Activated CD4-positive, alpha-beta T cell treated with anti-CD3 and anti-CD28 coated beads for 24 hours (primary cell): ENCODE data around the gene CTRL.
"Not testable (repeated sequence)": the region's sequence is repeated elsewhere in the genome, so short reads cannot be mapped to it uniquely, and the experiment has no call there.

Experiments
- DNase-seq, 2 donors: peaks; one replicate each; pipeline ENCODE4 v3.0.0-alpha.2; 2020; ENCODE audit warnings: low read depth in 2 of 2

The CTRL gene

DNA sequence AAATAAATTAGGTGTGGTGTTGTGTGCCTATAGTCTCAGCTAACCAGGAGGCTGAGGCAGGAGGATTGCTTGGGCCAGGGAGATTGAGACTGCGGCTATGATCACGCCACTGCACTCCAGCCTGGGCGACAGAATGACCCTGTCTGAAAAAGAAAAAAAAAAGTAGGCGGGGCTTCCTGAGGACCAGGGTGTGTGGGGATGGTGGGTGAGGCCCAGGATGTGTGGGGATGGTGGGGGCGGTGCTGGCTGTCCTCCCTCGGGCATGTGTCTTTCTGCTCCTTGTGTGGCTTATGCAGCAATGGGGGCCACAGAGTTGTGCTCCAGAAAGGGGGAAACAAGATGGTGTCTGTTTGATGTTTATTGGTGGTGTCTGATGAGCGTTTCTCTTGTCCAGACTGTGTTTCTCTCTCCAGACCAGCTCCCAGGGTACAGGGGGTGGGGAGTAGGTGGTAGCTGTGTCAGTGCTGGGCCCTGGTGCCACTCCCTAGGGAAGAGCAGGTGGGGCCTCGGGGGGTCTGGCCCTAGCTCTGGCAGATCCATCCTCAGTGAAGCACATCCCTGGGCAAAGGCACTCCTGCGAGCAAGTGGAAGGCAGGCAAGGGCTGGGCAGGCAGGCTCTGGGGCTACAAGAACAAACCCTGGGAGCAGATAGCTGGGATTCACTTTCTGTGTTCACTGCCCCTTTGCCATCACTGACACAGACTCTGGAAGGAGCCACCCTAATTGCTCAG is 10.0 kb upstream of the CTRL start:
- DNase-seq = no peak

DNA sequence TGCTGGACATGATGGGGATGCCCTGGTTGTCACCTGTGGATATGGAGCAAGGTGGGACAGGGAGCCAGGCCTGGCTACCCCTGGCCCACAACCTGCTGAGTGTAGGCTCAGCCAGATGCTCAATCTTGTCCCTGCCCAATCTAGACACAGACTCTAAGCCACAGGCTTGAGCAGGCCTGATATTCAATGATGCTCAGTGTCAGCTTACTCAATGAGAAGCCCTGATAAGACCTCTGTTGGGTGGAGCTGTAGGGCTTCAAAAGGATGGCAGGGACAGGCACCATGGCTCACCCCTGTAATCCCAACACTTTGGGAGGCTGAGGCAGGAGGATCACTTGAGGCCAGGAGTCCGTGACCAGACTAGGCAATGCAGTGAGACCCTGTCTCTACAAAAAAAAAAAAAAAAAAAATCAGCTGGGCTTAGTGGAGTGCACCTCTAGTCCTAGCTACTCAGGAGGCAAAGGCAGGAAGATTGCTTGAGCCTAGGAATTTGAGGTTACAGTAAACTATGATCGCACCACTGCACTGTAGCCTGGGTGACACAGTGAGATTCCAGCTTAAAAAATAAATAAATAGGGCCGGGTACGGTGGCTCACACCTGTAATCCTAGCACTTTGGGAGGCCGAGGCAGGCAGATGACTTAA is 8.9 kb upstream of the CTRL start:
- no peak for DNase-seq

DNA sequence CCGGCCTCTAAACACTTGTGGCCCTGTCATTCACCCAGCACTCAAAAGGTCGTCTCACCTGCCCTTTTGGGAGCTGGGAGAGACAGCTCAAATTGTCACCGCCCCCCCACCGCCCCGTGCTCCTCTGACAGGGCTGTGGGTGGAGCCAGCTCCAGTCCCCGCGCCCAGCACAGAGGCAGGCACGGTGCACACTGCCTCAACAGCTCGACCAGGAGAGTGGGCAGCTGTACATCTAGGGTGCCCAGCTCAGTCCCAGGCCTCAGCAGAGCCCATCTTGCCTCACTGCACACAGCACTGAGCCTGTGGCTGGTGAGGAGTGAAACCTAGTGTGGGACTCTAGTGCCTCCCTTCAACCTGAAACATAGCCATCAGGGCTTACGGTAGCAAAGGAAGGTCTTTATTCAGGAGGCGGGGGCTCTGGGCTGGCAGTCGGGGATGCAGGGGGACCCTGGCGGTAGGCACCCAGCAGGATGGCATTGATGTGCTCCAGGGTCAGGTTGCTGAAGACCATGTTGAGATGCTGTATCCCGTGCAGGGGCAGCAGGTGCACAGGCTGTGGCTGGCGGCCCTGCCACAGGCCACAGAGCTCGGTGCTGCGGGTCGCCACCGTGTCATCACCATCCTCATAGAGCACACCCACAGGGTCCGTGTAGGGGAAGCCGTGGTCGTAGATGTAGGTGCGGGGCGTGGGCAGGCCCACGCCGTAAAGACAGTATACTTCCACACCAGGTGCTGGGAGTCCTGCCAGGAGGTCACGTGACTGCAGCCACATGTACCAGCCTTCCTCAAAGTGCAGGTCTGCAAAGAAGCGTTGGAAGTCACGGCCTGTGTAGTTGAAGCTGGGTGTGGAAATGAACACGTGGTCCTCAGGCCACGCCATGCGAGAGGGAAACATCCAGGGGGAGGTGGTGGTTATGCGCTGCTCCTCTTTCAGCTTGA is 8.1 kb upstream of the CTRL start:
- peak in 1 of 2 donors; percentile 52 for DNase-seq

DNA sequence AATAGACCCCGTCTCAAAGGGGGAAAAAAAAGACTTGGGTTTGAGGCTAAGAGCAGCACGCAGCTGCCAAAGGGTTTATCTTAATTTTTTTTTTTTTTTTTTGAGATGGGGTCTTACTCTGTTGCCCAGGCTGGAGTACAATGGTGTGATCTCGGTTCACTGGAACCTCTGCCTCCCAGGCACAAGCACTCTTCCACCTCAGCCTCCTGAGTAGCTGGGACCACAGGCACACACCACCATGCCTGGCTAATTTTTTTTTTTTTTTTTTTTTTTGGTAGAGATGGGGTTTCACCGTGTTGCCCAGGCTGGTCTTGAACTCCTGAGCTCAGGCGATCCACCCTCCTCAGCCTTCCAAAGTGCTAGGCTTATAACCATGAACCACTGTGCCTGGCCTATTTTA is 6.1 kb upstream of the CTRL start:
- DNase-seq = not testable (repeated sequence)

DNA sequence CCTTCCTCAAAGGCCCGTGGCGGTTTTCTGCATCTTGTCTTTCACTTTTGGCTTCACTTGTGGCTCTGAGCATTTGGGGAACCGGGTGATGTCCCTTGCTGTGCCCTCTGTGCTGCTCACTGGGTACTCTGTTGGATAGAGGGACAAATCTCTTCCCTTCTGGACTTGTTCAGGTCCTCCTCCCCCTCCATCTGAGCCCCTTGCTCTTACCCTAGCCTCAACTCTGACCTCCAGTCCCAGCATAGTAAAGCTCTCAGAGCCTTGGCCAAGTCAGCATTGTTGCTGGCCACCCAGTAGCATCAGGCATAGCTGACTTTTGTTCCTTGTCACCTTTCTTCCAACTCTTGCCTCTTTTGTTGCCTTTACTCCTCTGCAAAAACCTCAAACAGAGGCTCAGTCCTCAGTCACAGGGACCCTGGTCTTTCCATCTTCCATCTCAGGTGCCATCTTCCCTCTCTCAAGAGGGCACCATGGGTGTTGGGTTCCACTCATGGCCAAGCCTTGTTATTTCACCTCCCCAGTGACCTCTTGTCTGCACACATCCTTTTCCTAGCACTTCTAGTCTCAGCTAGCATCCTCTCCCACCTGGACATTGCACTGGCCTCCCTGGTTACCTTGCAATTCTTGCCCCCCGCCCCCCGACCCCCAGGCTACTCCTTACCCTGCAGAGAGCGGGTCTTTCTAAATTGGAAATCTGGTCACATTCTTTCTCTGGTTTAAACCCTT is 5.4 kb upstream of the CTRL start:
- peak; percentile 56 to 61 for DNase-seq

DNA sequence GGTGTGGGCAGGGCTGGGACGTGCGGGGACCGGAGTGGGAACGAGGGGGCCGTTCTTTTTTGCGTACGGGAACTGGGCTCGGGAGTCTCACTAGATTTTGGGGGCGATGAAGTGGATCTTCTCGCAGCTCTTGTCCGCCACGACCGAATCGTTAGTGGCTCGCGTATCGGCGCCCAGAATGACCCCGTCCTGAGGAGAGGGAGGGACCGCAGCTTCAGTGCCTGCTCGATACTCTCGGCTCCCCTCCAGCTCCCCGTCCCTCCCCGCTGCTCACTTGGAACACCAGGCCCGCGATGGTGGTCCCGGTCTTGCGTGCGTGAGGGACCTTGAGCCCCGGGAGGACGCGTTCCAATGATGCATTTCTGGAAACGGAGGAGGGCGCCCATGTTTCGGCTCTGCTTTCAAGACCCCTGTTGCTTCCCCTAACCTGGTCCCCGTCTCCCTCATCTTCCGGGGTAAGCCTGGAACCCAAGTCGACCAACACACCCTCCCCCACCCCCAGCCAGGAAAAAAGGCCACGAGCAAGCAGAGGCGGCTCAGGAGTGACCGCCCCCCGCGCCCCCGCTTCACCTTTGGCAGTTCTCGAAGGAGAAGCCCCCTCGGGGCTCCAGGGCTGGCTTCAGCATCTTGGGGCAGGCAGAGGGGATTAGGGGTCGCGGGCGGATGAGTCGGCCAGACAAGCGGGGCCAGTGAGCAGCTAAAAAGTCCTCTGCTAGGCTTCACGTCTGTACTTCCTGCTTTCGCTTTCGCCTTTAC is 4.6 kb upstream of the CTRL start, which contains the start of gene PSMB10:
PSMB10 (minus strand) TSS at position 727 of the 756 bp plus-strand sequence; CDS start at position 626, 101 bp downstream.
- no peak for DNase-seq

DNA sequence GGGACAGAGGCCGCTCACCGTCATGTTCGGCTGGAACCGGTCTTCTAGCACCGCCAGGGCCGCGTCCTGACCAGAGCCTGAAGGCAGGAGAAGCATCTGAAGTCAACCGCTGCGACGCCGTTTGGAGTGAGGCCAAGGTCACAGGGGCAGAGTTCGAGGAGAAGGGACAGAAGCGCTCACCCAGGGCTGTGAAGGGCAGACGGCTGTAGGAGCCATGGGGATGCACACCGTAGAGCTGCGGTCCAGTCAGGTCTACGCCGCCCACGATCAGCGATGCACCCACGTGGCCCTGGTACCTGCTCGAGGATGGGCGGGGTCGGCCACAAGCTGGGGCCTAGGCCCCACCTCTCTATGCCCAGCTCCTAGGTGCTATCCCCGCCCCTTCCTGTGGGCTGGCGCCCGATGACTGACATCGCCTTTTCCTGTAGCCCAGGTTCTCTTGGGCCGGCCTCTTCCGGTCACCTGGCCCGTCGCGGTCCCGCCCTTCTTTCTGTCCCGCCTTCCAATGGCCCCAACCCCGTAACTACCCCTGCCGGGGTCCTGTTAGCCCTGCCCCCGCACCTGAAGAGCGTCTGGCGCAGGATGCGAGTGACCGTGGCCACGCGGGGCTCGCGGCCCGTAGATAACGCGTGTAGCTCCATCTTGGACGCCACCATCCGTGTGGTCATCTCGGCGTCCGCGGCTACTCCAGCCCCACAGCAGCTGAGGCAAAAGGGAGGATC is 3.9 kb upstream of the CTRL start:
- DNase-seq = peak; percentile 93

DNA sequence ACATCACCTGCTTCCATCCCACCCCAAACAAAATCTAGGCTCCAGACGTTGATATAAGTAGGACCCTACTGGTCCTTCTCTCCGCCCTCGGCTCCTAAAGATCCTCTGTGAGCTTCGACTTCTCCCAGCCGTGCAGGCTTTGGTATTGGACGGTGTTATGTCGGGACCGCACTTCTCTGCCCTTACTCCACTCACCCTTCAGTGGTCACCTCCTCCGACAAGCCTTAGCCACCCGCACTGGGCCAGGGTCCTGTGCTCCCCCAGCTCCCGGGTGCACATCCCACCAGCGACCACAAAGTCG is 3.4 kb upstream of the CTRL start:
- no peak for DNase-seq

DNA sequence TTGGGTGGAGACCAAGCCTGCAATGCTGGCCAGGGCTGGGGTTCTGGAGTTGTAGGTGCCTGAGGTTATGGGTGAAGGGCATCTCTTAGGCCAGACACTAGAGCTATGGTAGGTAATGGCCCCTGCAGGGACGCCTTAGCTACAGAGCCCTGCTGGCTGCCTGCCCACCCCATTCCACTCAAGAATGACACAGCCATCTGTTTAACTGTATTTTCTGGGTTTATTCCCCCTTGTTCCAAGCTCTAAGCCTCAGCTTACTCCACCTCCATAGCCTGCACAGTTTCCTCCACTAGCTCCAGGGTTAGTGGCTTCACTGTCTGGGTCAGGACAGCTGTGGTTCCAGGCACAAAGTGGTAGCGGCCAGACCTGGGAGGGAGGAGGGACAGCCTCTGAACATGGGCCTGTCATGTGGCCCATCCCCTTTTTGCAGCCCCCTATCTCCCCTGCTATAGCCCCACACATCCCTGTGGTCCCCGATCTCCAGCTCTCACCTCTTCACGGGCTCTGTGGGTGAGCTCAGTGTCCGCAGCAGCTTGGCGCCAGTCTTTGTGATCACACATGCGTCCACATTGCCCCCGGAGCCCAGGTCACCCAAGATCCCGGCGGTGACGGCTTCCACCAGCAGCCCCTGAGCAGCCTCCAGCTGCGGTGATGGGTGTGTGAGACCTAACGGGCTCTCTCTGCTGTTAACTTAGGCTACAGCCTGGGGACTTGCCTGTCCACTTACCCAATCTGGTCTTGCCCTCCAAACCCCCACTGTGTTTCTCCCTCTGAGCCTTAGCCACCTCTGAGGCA is 2.8 kb upstream of the CTRL start:
- DNase-seq = no peak

DNA sequence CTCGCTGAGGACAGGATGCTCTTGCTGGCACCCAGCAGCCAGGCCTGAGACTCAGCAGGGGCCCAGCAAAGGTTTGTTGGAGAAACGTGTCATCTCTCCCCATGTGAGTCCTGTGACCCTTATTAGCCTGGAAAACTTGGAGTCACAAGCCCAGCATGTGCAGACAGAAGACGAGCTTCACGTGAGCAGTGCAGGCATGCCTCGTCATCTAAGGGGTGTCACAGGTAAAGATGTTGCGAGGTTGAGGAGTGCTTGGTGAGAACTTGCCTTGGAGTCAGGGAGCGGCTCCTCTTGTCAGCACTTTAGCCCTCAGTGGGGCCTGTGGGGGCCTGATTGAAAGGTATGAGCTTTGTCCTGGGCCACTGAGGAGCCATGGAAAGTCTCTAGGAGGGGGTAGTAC is 2.1 kb upstream of the CTRL start:
- no peak for DNase-seq

DNA sequence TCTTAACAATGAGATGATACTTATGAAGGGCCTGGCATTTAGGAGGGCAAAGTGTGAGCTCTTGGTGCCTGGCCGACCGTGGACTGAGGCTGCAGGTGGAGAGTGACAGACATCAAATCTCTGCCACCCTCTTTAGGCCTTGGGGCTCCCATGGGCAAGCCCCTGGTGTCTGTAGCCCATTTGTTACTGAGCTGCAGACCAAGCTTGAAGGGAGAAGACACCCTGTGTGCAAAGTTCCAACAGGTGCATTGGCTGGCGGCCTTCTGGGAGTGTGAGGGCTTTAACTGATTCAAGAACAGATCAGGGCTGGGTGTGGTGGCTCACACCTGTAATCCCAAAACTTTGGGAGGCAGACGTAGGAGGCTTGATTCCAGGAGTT is 789 bp upstream of the CTRL start:
- DNase-seq = no peak

DNA sequence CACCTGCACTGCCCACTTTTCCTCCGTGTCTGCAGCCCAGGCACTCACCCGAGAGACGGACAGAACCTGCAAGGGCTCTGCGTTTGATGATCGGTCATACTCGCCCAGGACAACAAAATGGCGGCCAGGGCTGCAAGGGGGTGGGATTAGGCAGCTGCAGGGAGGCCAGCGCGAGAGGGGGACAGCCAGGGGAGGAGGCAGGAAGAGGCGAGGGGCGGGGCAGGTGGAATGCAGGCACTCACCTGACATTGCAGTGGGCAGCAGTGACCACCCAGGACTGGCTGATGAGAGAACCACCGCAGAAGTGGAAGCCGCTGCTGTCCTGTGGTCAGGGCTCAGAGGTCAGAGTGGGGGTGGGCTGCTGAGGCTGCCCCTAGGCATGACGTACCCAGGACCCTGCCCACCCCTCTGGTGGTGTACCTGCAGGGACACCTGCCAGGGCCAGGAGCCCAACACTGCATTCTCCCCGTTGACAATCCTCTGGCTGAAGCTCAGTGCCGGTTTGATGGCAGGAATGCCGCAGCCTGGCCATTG is 917 bp downstream of the CTRL start:
- no peak for DNase-seq

DNA sequence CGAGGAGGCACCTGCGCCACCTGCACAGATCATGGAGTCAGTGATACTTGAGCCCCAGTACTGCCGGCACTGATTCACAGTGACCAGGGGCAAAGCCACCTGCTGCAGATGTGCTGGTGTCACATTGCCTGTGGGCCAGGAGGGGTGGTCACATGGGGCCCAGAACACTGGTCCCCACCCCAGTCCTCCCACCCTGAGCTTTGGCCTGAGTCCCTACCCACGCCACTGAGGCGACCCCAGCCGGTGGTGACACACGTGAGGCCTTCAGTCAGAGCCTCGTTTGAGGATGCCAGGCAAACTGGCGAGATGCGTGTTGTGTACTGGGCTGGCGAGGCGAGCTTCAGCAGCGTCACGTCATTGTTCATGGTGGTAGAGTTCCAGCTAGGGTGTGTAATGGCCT is 1.5 kb downstream of the CTRL start:
- DNase-seq = no peak

DNA sequence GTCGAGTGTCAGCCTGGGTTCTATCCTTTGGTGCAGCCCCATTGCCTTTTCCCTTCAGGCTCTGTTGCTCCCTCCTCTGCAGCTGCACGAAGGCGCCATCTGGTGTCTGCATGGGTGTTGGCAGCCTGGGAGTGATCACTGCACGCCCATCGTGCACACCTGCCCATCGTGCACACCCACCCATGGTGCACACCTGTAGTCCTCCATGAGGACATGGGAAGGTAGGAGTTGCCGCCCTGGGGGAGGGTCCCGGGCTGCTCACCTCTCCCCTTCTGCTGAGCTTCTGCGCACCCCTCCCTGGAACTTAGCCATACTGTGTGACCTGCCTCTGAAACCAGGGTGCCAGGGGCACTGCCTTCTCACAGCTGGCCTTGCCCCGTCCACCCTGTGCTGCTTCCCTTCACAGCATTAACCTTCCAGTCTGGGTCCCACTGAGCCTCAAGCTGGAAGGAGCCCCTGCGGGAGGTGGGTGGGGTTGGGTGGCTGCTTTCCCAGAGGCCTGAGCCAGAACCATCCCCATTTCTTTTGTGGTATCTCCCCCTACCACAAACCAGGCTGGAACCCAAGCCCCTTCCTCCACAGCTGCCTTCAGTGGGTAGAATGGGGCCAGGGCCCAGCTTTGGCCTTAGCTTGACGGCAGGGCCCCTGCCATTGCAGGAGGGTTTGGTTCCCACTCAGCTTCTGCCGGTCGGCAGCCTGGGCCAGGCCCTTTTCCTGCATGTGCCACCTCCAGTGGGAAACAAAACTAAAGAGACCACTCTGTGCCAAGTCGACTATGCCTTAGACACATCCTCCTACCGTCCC is 2.9 kb downstream of the CTRL start:
- DNase-seq = peak; percentile 64 to 69

DNA sequence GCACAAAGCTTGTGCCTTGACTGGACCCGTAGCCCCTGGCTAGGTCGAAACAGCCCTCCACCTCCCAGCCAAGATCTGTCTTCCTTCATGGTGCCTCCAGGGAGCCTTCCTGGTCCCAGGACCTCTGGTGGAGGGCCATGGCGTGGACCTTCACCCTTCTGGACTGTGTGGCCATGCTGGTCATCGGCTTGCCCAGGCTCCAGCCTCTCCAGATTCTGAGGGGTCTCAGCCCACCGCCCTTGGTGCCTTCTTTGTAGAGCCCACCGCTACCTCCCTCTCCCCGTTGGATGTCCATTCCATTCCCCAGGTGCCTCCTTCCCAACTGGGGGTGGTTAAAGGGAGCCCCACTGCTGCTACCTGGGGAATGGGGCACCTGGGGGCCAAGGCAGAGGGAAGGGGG is 3.5 kb downstream of the CTRL start:
- DNase-seq = no peak

DNA sequence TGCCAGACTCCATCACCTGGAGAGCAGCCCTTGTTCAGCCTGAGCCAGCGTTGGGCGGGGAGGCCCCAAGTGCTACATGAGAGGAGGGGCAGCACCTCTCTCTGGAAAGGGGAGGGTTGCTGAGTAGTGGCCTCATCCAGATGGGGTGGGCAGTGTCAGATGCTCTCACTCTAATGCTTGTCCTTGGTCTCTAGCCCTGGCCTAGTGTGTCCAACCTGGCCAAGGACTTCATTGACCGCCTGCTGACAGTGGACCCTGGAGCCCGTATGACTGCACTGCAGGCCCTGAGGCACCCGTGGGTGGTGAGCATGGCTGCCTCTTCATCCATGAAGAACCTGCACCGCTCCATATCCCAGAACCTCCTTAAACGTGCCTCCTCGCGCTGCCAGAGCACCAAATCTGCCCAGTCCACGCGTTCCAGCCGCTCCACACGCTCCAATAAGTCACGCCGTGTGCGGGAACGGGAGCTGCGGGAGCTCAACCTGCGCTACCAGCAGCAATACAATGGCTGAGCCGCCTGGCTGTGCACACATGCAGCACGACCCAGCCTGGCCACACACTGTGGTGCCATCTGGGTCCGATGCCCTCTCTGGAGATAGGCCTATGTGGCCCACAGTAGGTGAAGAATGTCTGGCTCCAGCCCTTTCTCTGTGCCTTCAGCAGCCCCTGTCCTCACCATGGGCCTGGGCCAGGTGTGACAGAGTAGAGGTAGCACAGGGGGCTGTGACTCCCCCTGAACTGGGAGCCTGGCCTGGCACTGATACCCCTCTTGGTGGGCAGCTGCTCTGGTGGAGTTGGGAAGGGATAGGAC is 4.3 kb downstream of the CTRL start:
- no peak for DNase-seq

DNA sequence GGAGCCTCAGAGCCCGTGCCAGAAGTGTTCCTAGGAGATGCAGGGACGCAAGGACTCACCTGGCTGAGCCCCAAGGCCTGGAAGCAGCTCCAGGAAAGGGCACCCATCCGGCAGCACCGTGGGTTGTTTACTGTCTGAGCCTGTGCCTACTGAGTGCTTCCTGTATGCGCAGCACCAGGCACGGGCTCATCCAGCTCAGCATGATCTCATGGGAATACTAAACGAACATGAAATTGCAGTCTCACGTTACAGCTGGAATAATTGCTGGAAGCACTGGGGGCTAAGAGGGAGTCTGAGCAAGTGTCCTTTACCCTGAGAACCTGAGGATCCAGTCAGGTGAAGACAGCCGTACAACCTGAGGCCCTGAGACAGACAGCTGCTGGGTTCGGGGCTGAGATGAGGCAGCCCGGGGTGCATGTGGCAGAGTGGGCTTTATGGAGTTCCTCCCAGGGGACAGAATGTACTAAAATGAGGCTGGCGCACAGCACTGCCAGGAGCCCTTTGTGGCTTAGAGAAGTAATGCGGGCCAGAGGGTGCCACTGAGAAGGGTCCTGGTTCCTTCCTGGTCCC is 5.4 kb downstream of the CTRL start:
- DNase-seq = no peak
